ENCODE results near the gene PABPC1L.

GRCh38 chr20:44886828-44887227 lies 23.0 kb upstream of the PABPC1L start:
- TF ChIP-seq ZNF274 (IDR thresholded peaks at IDR 0.05; ENCODE audit: low read depth, low read length) (no peak), YY1 (IDR thresholded peaks at IDR 0.05; ENCODE audit: insufficient read depth, insufficient read length) (no peak), SUZ12 (IDR thresholded peaks at IDR 0.05; ENCODE audit: extremely low read depth, insufficient read depth, insufficient read length) (no peak)
